ENCODE measurements around the gene SHOC2. TPM values are rescaled to one million over a fixed set of nuclear protein-coding genes. Genes with fewer than 3 reads are reported as not detected.

SHOC2 gene
- total and polyA plus RNA-seq, 2 of the 4 experiments (the other 2 are of a cell fraction), result 13.4 to 47.5 TPM

GRCh38 chr10:111007486-111007885 is 88.1 kb downstream of the SHOC2 start:
- in situ Hi-C loops (cut with MboI; ENCODE audit: low sequenced_read_pairs), result no loop called here

More at GRCh38 chr10:111007486-111007885, 88.1 kb downstream of the SHOC2 start:
- Histone ChIP-seq H2AFZ (replicated peaks; ENCODE audit: low read length, poor library complexity) (no peak overlapping the region), H3K4me2 (ENCODE audit: low read depth, low read length) (no peak overlapping the region), H3K18ac (ENCODE audit: low read depth, low read length) (no peak overlapping the region), H3K27ac (ENCODE audit: insufficient read depth, low read length) (no peak overlapping the region), H3K4ac (ENCODE audit: low read depth, low read length) (no peak overlapping the region), H3K4me3 (ENCODE audit: insufficient read depth, low read depth, low read length) (no peak overlapping the region), H4K91ac (ENCODE audit: insufficient read depth, low read depth, low read length) (no peak overlapping the region), H2BK15ac (ENCODE audit: low read depth, low read length) (no peak overlapping the region), H3K9me1 (ENCODE audit: insufficient read depth, low read length) (no peaks in the 10 kb centered on the region), H3K36me3 (ENCODE audit: control insufficient read depth, insufficient read depth, low read length) (peaks cover 10% of the 10 kb centered on the region), H2AK9ac (replicated peaks; ENCODE audit: low read depth, low read length, poor library complexity) (no peak overlapping the region), H3K9ac (ENCODE audit: low read depth, low read length) (no peak overlapping the region), H2BK120ac (ENCODE audit: low read depth, low read length) (no peak overlapping the region), H3K4me1 (ENCODE audit: control insufficient read depth, insufficient read depth, low read length) (no peaks in the 10 kb centered on the region), H2BK20ac (ENCODE audit: low read depth, low read length) (no peak overlapping the region), H4K20me1 (ENCODE audit: insufficient read depth, low read length) (no peaks in the 10 kb centered on the region), H3K14ac (replicated peaks; ENCODE audit: low read depth, low read length) (no peak overlapping the region), H2AK5ac (ENCODE audit: low read depth, low read length) (no peak overlapping the region), H3K56ac (ENCODE audit: extremely low read depth, insufficient read depth, low read length) (no peak overlapping the region), H3K9me3 (ENCODE audit: control insufficient read depth, insufficient read depth, low read length) (no peaks in the 10 kb centered on the region), H3K79me1 (ENCODE audit: low read depth in 1 of 2, low read length in 2 of 2) (peaks cover 0 to 3% of the 10 kb centered on the region in 2 experiments; a peak in 1 of 4 replicates), H2BK5ac (ENCODE audit: low read depth, low read length, poor library complexity, severe bottlenecking) (no peak overlapping the region), H4K8ac (ENCODE audit: low read depth in 2 of 2, low read length in 2 of 2) (no peak overlapping the region), H3K23ac (ENCODE audit: low read depth, low read length) (no peak overlapping the region), H3K27me3 (ENCODE audit: control insufficient read depth, insufficient read depth, low read length) (no peaks in the 10 kb centered on the region), H4K5ac (ENCODE audit: low read depth, low read length) (no peak overlapping the region)
- BruUV-seq (replicated peaks), result no TSS peak
- TF ChIP-seq USF2 (IDR thresholded peaks at IDR 0.05; ENCODE audit: low read depth, low read length) (no peak), NFE2L2 (IDR thresholded peaks at IDR 0.05; ENCODE audit: low read depth, low read length) (no peak), ELK1 (IDR thresholded peaks at IDR 0.05; ENCODE audit: borderline replicate concordance, low read depth, low read length) (no peak), FOS (IDR thresholded peaks at IDR 0.05; ENCODE audit: low read depth, low read length) (no peak), RFX5 (IDR thresholded peaks at IDR 0.05; ENCODE audit: low read depth, low read length) (no peak)
- no peak for DNase-seq
- WGBS, 2 experiments (ENCODE audit: extremely low coverage in 2 of 2, insufficient read length in 1 of 2), result no CpG with 5 or more reads among the region's 2 CpGs
- ATAC-seq (ENCODE audit: low read depth), result no peak
- intact Hi-C loops (cut with micrococcal nuclease), result no loop called here
- ChIA-PET CTCF (no interaction called here), POLR2A (ENCODE audit: unreplicated experiment) (no interaction called here)
- dilution Hi-C loops (cut with HindIII; ENCODE audit: low sequenced_read_pairs, unreplicated experiment), result no loop called here

All from IMR-90 (cell line).